C4-2B (cell line): ENCODE measurements around the gene TSPAN16.

Source experiments
- CTCF ChIP-seq: fragments of 450-650 bp; conservative IDR thresholded peaks from 2 replicates; pipeline ENCODE4 v1.5.1; 2017; ENCODE audit warnings: mild to moderate bottlenecking
- ZFX ChIP-seq: fragments of 450-650 bp; IDR thresholded peaks from 2 replicates; pipeline ENCODE4 v1.6.1; 2017

GRCh38 chr19:11286312-11286974, 9.5 kb upstream of the TSPAN16 start:
- no peak for TF ChIP-seq CTCF
- TF ChIP-seq ZFX: no peak
